Mesenchymal stem cell (in vitro differentiated cells and primary cell): Measurements from ENCODE around the gene PSMG4.

Experiments used
- DNase-seq: peaks from one replicate; pipeline ENCODE4 v3.0.0-alpha.2; 2013
- H2AFZ ChIP-seq: one replicate; pipeline ENCODE4 v1.6.1; 2013; ENCODE audit warnings: low read depth, mild to moderate bottlenecking, control low read depth, inconsistent platforms, low read length, moderate library complexity
- H2AK5ac ChIP-seq: 2 replicates; pipeline ENCODE4 v1.6.1; 2013; ENCODE audit warnings: low read length, moderate library complexity, mild to moderate bottlenecking, inconsistent platforms; ENCODE audit not compliant: severe bottlenecking
- H2BK120ac ChIP-seq: one replicate; pipeline ENCODE4 v1.6.1; 2013; ENCODE audit warnings: low read depth, mild to moderate bottlenecking, inconsistent platforms, low read length, moderate library complexity
- H2BK12ac ChIP-seq, 2 experiments: one replicate each; pipeline ENCODE4 v1.6.1; 2013; ENCODE audit warnings: inconsistent platforms in 2 of 2, low read length in 2 of 2, mild to moderate bottlenecking in 2 of 2, moderate library complexity in 2 of 2, control low read depth in 1 of 2
- H2BK15ac ChIP-seq: one replicate; pipeline ENCODE4 v1.6.1; 2013; ENCODE audit warnings: mild to moderate bottlenecking, low read depth, inconsistent platforms; ENCODE audit not compliant: poor library complexity, severe bottlenecking
- H2BK5ac ChIP-seq: 2 replicates; pipeline ENCODE4 v1.6.1; 2013; ENCODE audit warnings: low read depth, mild to moderate bottlenecking, low read length, control low read depth, inconsistent platforms; ENCODE audit not compliant: poor library complexity, severe bottlenecking
- H3K14ac ChIP-seq, 2 experiments: one replicate each; pipeline ENCODE4 v1.6.1; 2013; ENCODE audit warnings: inconsistent platforms in 2 of 2, low read length in 2 of 2, control low read depth in 1 of 2, mild to moderate bottlenecking in 1 of 2, moderate library complexity in 1 of 2
- H3K18ac ChIP-seq, 2 experiments: one replicate each; pipeline ENCODE4 v1.6.1; 2013; ENCODE audit warnings: inconsistent platforms in 2 of 2, low read length in 2 of 2, control low read depth in 1 of 2, low read depth in 1 of 2, mild to moderate bottlenecking in 1 of 2
- H3K23ac ChIP-seq, 2 experiments: one replicate each; pipeline ENCODE4 v1.6.1; 2013; ENCODE audit warnings: inconsistent platforms in 2 of 2, low read length in 2 of 2, mild to moderate bottlenecking in 2 of 2, moderate library complexity in 2 of 2, control low read depth in 1 of 2
- H3K27ac ChIP-seq: 2 replicates; pipeline ENCODE4 v1.5.1; 2013; ENCODE audit warnings: mild to moderate bottlenecking, moderate library complexity, low read length, control low read depth, inconsistent platforms; ENCODE audit not compliant: poor library complexity, severe bottlenecking
- H3K27me3 ChIP-seq, 2 experiments: 2 replicates each; pipeline versions ENCODE4 v1.6.1 to v1.7.0; 2013; ENCODE audit warnings: low read length in 2 of 2, mild to moderate bottlenecking in 2 of 2, moderate library complexity in 2 of 2, control low read depth in 1 of 2, inconsistent platforms in 1 of 2; ENCODE audit not compliant: control insufficient read depth in 1 of 2, insufficient read depth in 1 of 2
- H3K36me3 ChIP-seq, 2 experiments: 2 replicates each; pipeline versions ENCODE4 v1.6.1 to v1.7.0; 2013; ENCODE audit warnings: low read length in 2 of 2, control low read depth in 1 of 2, inconsistent platforms in 1 of 2, low read depth in 1 of 2, mild to moderate bottlenecking in 1 of 2; ENCODE audit not compliant: insufficient read depth in 2 of 2, control insufficient read depth in 1 of 2
- H3K4ac ChIP-seq, 2 experiments: one replicate each; pipeline ENCODE4 v1.6.1; 2013; ENCODE audit warnings: inconsistent platforms in 2 of 2, low read length in 2 of 2, mild to moderate bottlenecking in 2 of 2, moderate library complexity in 2 of 2, control low read depth in 1 of 2, low read depth in 1 of 2
- H3K4me1 ChIP-seq: 2 replicates; pipeline ENCODE4 v1.6.1; 2013; ENCODE audit warnings: low read depth, low read length, control low read depth; ENCODE audit not compliant: control insufficient read depth, insufficient read depth
- H3K4me2 ChIP-seq: 2 replicates; pipeline ENCODE4 v1.6.1; 2013; ENCODE audit warnings: low read length, mild to moderate bottlenecking, inconsistent platforms; ENCODE audit not compliant: poor library complexity, severe bottlenecking
- H3K4me3 ChIP-seq, 2 experiments: 2 replicates each; pipeline versions ENCODE4 v1.5.1 to v1.7.0; 2013; ENCODE audit warnings: low read length in 2 of 2, mild to moderate bottlenecking in 2 of 2, control low read depth in 1 of 2, low read depth in 1 of 2; ENCODE audit not compliant: insufficient read depth in 1 of 2
- H3K79me1 ChIP-seq: replicated peaks from 2 replicates; pipeline ENCODE4 v1.6.1; 2013; ENCODE audit warnings: mild to moderate bottlenecking, control low read depth, low read length, inconsistent platforms; ENCODE audit not compliant: poor library complexity, severe bottlenecking
- H3K9ac ChIP-seq: 2 replicates; pipeline ENCODE4 v1.7.0; 2013; ENCODE audit warnings: mild to moderate bottlenecking, low read length, moderate library complexity
- H3K9me3 ChIP-seq: 2 replicates; pipeline ENCODE4 v1.7.0; 2013; ENCODE audit warnings: mild to moderate bottlenecking, low read length; ENCODE audit not compliant: control insufficient read depth
- H4K8ac ChIP-seq: one replicate; pipeline ENCODE4 v1.6.1; 2013; ENCODE audit warnings: inconsistent platforms, mild to moderate bottlenecking, low read length, moderate library complexity
- H4K91ac ChIP-seq: one replicate; pipeline ENCODE4 v1.6.1; 2013; ENCODE audit warnings: mild to moderate bottlenecking, low read length, inconsistent platforms
- WGBS: methylation state at CpG from one replicate; pipeline ENCODE4 v1.1.7; 2013; ENCODE audit warnings: mixed read lengths; 5-methylcytosine and 5-hydroxymethylcytosine counted together

The PSMG4 gene

GRCh38 chr6:3314621-3315467, 56.1 kb downstream of the PSMG4 start:
- no peak overlapping the region for H2BK15ac ChIP-seq
- H3K9ac ChIP-seq: no peak overlapping the region
- H3K4ac ChIP-seq: no peak overlapping the region
- no peaks in the 10 kb centered on the region for H3K4me1 ChIP-seq
- H3K4me2 ChIP-seq: no peak overlapping the region
- H2AFZ ChIP-seq: no peak overlapping the region
- DNase-seq: no peak
- no peak overlapping the region for H3K27ac ChIP-seq
- peaks cover 2 to 35% of the 10 kb centered on the region in 2 experiments for H3K36me3 ChIP-seq
- H3K23ac ChIP-seq: no peak overlapping the region
- H4K91ac ChIP-seq: no peak overlapping the region
- H3K18ac ChIP-seq: no peak overlapping the region
- H2BK5ac ChIP-seq: no peak overlapping the region
- H2AK5ac ChIP-seq: no peak overlapping the region
- no peak overlapping the region for H2BK12ac ChIP-seq
- no peak overlapping the region for H4K8ac ChIP-seq
- H3K27me3 ChIP-seq: peaks cover 0 to 22% of the 10 kb centered on the region in 2 experiments
- no peak overlapping the region for H3K14ac ChIP-seq
- H3K9me3 ChIP-seq: no peaks in the 10 kb centered on the region
- H3K79me1 ChIP-seq: no peaks in the 10 kb centered on the region
- H2BK120ac ChIP-seq: no peak overlapping the region
- H3K4me3 ChIP-seq: no peak overlapping the region
- WGBS: 91% methylated on average over 18 of the region's 20 CpGs

GRCh38 chr6:3315841-3316240, 57.1 kb downstream of the PSMG4 start:
- Histone ChIP-seq H3K27ac (no peak overlapping the region), H2AFZ (no peak overlapping the region), H2BK12ac (no peak overlapping the region), H3K79me1 (no peaks in the 10 kb centered on the region), H2BK5ac (no peak overlapping the region), H3K36me3 (peaks cover 2 to 45% of the 10 kb centered on the region in 2 experiments), H3K18ac (no peak overlapping the region), H4K8ac (no peak overlapping the region), H3K9ac (no peak overlapping the region), H3K4ac (no peak overlapping the region), H4K91ac (no peak overlapping the region), H3K27me3 (peaks cover 0 to 20% of the 10 kb centered on the region in 2 experiments), H3K4me3 (no peak overlapping the region), H3K4me2 (no peak overlapping the region), H2BK120ac (no peak overlapping the region), H3K23ac (no peak overlapping the region), H3K14ac (no peak overlapping the region), H2BK15ac (no peak overlapping the region), H3K4me1 (no peaks in the 10 kb centered on the region), H2AK5ac (no peak overlapping the region), H3K9me3 (no peaks in the 10 kb centered on the region)
- 79% methylated on average over 6 of the region's 8 CpGs for WGBS
- no peak for DNase-seq

GRCh38 chr6:3316331-3316730, 57.6 kb downstream of the PSMG4 start:
- H3K23ac ChIP-seq: no peak overlapping the region

GRCh38 chr6:3316818-3317217, 58.1 kb downstream of the PSMG4 start:
- Histone ChIP-seq H3K27ac (no peak overlapping the region), H2BK15ac (no peak overlapping the region), H3K4ac (no peak overlapping the region), H3K9me3 (no peaks in the 10 kb centered on the region), H3K36me3 (peaks cover 2 to 52% of the 10 kb centered on the region in 2 experiments), H3K9ac (no peak overlapping the region), H2BK120ac (no peak overlapping the region), H3K4me1 (no peaks in the 10 kb centered on the region), H3K4me3 (no peak overlapping the region), H3K23ac (no peak overlapping the region), H4K8ac (no peak overlapping the region), H3K79me1 (no peaks in the 10 kb centered on the region), H3K27me3 (peaks cover 0 to 17% of the 10 kb centered on the region in 2 experiments), H3K4me2 (no peak overlapping the region), H4K91ac (no peak overlapping the region), H2AFZ (no peak overlapping the region), H2BK12ac (no peak overlapping the region), H2BK5ac (no peak overlapping the region), H2AK5ac (no peak overlapping the region), H3K14ac (no peak overlapping the region), H3K18ac (no peak overlapping the region)
- no peak for DNase-seq
- 86% methylated on average over 7 of the region's 8 CpGs for WGBS

More at GRCh38 chr6:3316331-3316730, 57.6 kb downstream of the PSMG4 start:
- no peak overlapping the region for H3K9ac ChIP-seq
- no peak overlapping the region for H3K4ac ChIP-seq
- no peak overlapping the region for H4K8ac ChIP-seq
- H2AFZ ChIP-seq: no peak overlapping the region
- H3K4me3 ChIP-seq: no peak overlapping the region
- H3K79me1 ChIP-seq: no peaks in the 10 kb centered on the region
- H3K18ac ChIP-seq: no peak overlapping the region
- H2BK120ac ChIP-seq: no peak overlapping the region
- no peak overlapping the region for H3K14ac ChIP-seq
- no peak overlapping the region for H4K91ac ChIP-seq
- H3K4me2 ChIP-seq: no peak overlapping the region
- no peak overlapping the region for H3K27ac ChIP-seq
- H3K27me3 ChIP-seq: peaks cover 0 to 17% of the 10 kb centered on the region in 2 experiments
- H3K36me3 ChIP-seq: peaks cover 2 to 50% of the 10 kb centered on the region in 2 experiments
- no peak overlapping the region for H2AK5ac ChIP-seq
- no peaks in the 10 kb centered on the region for H3K9me3 ChIP-seq
- no peak overlapping the region for H2BK5ac ChIP-seq
- H3K4me1 ChIP-seq: no peaks in the 10 kb centered on the region
- DNase-seq: no peak
- H2BK15ac ChIP-seq: no peak overlapping the region
- H2BK12ac ChIP-seq: no peak overlapping the region
- WGBS: 95% methylated on average over 9 of the region's 9 CpGs
